H1 (cell line): ENCODE results near the gene GUCY2F.

Experiments used
- CHD1 ChIP-seq: IDR thresholded peaks from 2 replicates; pipeline ENCODE4 v1.6.1; 2012; ENCODE audit warnings: low read depth, low read length, improper control_type of control experiment
- CTCF ChIP-seq, 3 experiments: IDR thresholded peaks; 1 replicate in 2 of 3; 2 replicates in 1 of 3; pipeline versions ENCODE4 v1.5.1 to v1.6.1; 2011; ENCODE audit warnings: low read length in 3 of 3, mild to moderate bottlenecking in 3 of 3, inconsistent platforms in 2 of 3, low read depth in 1 of 3, moderate library complexity in 1 of 3; ENCODE audit not compliant: insufficient read depth in 1 of 3; ENCODE audit errors: control extremely low read depth in 1 of 3
- EGR1 ChIP-seq: IDR thresholded peaks from 2 replicates; pipeline ENCODE4 v1.6.1; 2011; ENCODE audit warnings: low read depth, low read length, borderline replicate concordance
- EP300 ChIP-seq, 2 experiments: IDR thresholded peaks; 1 replicate in 1 of 2; 2 replicates in 1 of 2; pipeline ENCODE4 v1.6.1; 2011 to 2012; ENCODE audit warnings: low read depth in 2 of 2, low read length in 2 of 2, mild to moderate bottlenecking in 2 of 2, borderline replicate concordance in 1 of 2, inconsistent platforms in 1 of 2, moderate library complexity in 1 of 2
- EZH2 ChIP-seq: fragments of 200-600 bp; sonication (generic); IDR thresholded peaks from 2 replicates; pipeline ENCODE4 v1.7.1; 2012; ENCODE audit warnings: low read depth, mild to moderate bottlenecking, moderate library complexity, low read length, inconsistent platforms; ENCODE audit not compliant: severe bottlenecking
- HDAC2 ChIP-seq, 2 experiments: fragments of 300-600 bp in 1 of 2; sonication (generic) in 1 of 2; IDR thresholded peaks; 2 replicates each; pipeline ENCODE4 v1.6.1; 2011 to 2012; ENCODE audit warnings: low read depth in 2 of 2, low read length in 2 of 2, mild to moderate bottlenecking in 2 of 2, moderate library complexity in 2 of 2, borderline replicate concordance in 1 of 2, inconsistent platforms in 1 of 2
- KDM1A ChIP-seq: fragments of 200-600, 300-600 bp; sonication (generic); IDR thresholded peaks from 2 replicates; pipeline ENCODE4 v1.7.1; 2016; ENCODE audit warnings: mild to moderate bottlenecking, low read length, borderline replicate concordance
- KDM5A ChIP-seq: fragments of 200-600 bp; IDR thresholded peaks from 2 replicates; pipeline ENCODE4 v1.7.1; 2012; ENCODE audit warnings: mild to moderate bottlenecking, low read length, inconsistent platforms, mixed read lengths
- POLR2A ChIP-seq, 2 experiments: IDR thresholded peaks; 1 replicate in 1 of 2; 2 replicates in 1 of 2; pipeline ENCODE4 v1.6.1; 2011; ENCODE audit warnings: low read depth in 2 of 2, low read length in 2 of 2, mild to moderate bottlenecking in 2 of 2; ENCODE audit errors: control extremely low read depth in 1 of 2
- POLR2AphosphoS5 ChIP-seq: IDR thresholded peaks from 2 replicates; pipeline ENCODE4 v1.6.1; 2011; ENCODE audit warnings: low read depth, low read length
- RFX5 ChIP-seq: IDR thresholded peaks from 2 replicates; pipeline ENCODE4 v1.6.1; 2011; ENCODE audit warnings: low read depth, low read length, improper control_type of control experiment, borderline replicate concordance
- TAF7 ChIP-seq: optimal IDR thresholded peaks from 2 replicates; pipeline ENCODE3; 2011; ENCODE audit warnings: low read depth, mild to moderate bottlenecking, inconsistent platforms, low read length, moderate library complexity, borderline replicate concordance
- TF ChIP-seq, protein P1 (sequence below): IDR thresholded peaks from 2 replicates; pipeline ENCODE4 v1.6.1; 2011; ENCODE audit warnings: low read depth, mild to moderate bottlenecking, low read length; ENCODE audit not compliant: insufficient read depth

DNA sequence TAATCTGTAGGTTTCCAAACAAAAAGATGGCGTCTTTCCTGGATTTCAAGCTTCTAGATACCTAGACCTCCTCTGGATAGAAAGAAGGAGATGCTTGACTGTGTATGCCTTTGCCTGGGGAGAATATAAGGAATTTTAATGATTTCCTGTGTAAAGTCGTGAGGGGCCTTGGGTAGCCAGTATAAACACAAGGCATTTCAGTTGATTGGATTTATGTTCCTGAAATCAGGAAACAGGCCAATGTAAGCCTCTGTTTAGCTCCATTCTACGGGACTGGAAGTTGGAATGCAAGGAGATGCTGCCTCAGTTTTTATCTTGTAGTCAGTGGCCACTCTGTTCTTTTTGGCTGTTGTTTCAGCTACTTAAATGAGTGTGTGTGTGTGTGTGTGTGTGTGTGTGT lies 137.2 kb downstream of the GUCY2F start:
- TF ChIP-seq EZH2, result no peak
- TF ChIP-seq POLR2A (IDR thresholded peaks at IDR 0.05; ENCODE audit: control extremely low read depth in 1 of 2, low read depth in 2 of 2, low read length in 2 of 2), result no peak
- TF ChIP-seq CTCF (IDR thresholded peaks at IDR 0.05; ENCODE audit: control extremely low read depth in 1 of 3, insufficient read depth in 1 of 3, low read depth in 1 of 3, low read length in 3 of 3), result no peak
- no peak for TF ChIP-seq RFX5
- TF ChIP-seq, protein P1, sequence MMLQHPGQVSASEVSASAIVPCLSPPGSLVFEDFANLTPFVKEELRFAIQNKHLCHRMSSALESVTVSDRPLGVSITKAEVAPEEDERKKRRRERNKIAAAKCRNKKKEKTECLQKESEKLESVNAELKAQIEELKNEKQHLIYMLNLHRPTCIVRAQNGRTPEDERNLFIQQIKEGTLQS, result no peak
- no peak for TF ChIP-seq EP300 (IDR thresholded peaks at IDR 0.05; ENCODE audit: borderline replicate concordance in 1 of 2, low read depth in 2 of 2, low read length in 2 of 2)
- TF ChIP-seq TAF7, result no peak
- no peak for TF ChIP-seq HDAC2 (IDR thresholded peaks at IDR 0.05; ENCODE audit: borderline replicate concordance in 1 of 2, low read depth in 2 of 2, low read length in 2 of 2)
- no peak for TF ChIP-seq POLR2AphosphoS5
- TF ChIP-seq KDM1A, result no peak
- TF ChIP-seq CHD1, result no peak
- TF ChIP-seq KDM5A, result no peak
- no peak for TF ChIP-seq EGR1
